Measurements from ENCODE around the gene ANXA3.

ANXA3 gene

DNA sequence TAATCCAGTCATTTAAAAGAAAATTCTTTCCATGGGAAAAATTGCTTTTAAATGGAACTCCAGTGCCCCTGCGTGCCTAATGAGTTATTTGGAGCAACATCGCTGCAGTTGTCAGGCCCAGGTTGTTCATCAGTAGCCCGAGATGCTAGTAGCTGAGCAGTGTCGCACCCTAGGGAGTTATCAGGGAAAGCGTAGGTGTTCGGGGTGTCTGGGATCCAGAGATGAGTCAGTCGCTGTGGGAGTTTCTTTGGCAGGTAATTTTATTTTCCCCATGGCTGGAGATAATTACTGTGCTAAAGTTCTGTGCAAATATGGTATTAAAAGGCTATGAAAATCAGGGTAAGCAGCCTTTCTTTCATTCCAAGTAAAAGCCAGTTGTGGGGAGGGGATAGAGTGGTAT is 49.4 kb downstream of the ANXA3 start:
- H3K4me3 ChIP-seq (ENCODE audit: low read depth, low read length) = no peak overlapping the region
- ChIA-PET POLR2A (no interaction called here), CTCF (interaction anchor here (1.1 kb wide), 1 partner anchor 13 kb away, joined by 3 read pairs; no protein-coding TSS in a partner anchor)
- no peak for DNase-seq (ENCODE audit: low read depth, low spot score)
- TF ChIP-seq, protein P1, sequence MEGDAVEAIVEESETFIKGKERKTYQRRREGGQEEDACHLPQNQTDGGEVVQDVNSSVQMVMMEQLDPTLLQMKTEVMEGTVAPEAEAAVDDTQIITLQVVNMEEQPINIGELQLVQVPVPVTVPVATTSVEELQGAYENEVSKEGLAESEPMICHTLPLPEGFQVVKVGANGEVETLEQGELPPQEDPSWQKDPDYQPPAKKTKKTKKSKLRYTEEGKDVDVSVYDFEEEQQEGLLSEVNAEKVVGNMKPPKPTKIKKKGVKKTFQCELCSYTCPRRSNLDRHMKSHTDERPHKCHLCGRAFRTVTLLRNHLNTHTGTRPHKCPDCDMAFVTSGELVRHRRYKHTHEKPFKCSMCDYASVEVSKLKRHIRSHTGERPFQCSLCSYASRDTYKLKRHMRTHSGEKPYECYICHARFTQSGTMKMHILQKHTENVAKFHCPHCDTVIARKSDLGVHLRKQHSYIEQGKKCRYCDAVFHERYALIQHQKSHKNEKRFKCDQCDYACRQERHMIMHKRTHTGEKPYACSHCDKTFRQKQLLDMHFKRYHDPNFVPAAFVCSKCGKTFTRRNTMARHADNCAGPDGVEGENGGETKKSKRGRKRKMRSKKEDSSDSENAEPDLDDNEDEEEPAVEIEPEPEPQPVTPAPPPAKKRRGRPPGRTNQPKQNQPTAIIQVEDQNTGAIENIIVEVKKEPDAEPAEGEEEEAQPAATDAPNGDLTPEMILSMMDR (IDR thresholded peaks at IDR 0.05; ENCODE audit: insufficient read depth, low read length, missing control alignments) = no peak

- TF ChIP-seq, protein P1 (IDR thresholded peaks at IDR 0.05; ENCODE audit: insufficient read depth, low read length, missing control alignments) = no peak
- POLR2A ChIA-PET = interaction anchor here (0.6 kb wide), 1 partner anchor 227 kb away, joined by 4 read pairs; no protein-coding TSS in a partner anchor
- CTCF ChIA-PET = interaction anchor here (1.0 kb wide), 1 partner anchor 11 kb away, joined by 3 read pairs; no protein-coding TSS in a partner anchor
- DNase-seq (ENCODE audit: low read depth, low spot score) = no peak
- no peak overlapping the region for H3K4me3 ChIP-seq (ENCODE audit: low read depth, low read length)
Measured at GRCh38 chr4:78602334-78602733, 50.8 kb downstream of the ANXA3 start.

DNA sequence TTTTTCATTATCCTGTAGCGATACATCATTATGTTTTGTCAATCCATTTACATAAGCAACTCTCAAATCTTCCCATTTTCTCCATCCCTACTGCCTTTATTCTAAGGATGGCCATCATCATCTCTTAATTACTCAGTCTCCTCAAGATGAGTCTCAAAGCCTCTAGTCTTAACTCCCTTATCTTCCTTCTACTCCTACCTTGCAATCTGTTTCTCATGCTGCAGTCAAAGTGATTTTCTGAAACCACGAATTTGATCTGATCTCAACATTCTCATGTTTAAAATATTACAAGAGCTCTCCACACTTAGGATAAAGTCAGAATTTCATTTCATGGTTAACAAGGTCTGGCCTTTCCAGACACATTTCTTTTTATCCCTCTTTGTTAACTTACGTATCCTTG is 51.8 kb downstream of the ANXA3 start:
- no peak overlapping the region for H3K4me3 ChIP-seq (ENCODE audit: low read depth, low read length)
- POLR2A ChIA-PET = no interaction called here

GRCh38 chr4:78604988-78605387 is 53.4 kb downstream of the ANXA3 start:
- ChIA-PET POLR2A (no interaction called here), CTCF (interaction anchor here (1.3 to 2.6 kb wide), 4 partner anchors 9 to 259 kb away, joined by 3 to 10 read pairs (median 6); no protein-coding TSS in a partner anchor)
- TF ChIP-seq, protein P1 (IDR thresholded peaks at IDR 0.05; ENCODE audit: insufficient read depth, low read length, missing control alignments) = no peak
- no peak for DNase-seq (ENCODE audit: low read depth, low spot score)
- no peak overlapping the region for H3K4me3 ChIP-seq (ENCODE audit: low read depth, low read length)

More for the DNA sequence above, 51.8 kb downstream of the ANXA3 start:
- TF ChIP-seq, protein P1 (IDR thresholded peaks at IDR 0.05; ENCODE audit: insufficient read depth, low read length, missing control alignments) = no peak
- CTCF ChIA-PET = interaction anchor here (0.6 to 2.4 kb wide), 3 partner anchors 10 to 124 kb away, joined by 3 to 10 read pairs (median 3); no protein-coding TSS in a partner anchor
- DNase-seq (ENCODE audit: low read depth, low spot score) = no peak

GRCh38 chr4:78606035-78606434 is 54.5 kb downstream of the ANXA3 start:
- no peak overlapping the region for H3K4me3 ChIP-seq (ENCODE audit: low read depth, low read length)
- TF ChIP-seq, protein P1 (IDR thresholded peaks at IDR 0.05; ENCODE audit: insufficient read depth, low read length, missing control alignments) = no peak
- ChIA-PET CTCF (interaction anchor here (1.5 to 2.6 kb wide), 2 partner anchors 13 to 23 kb away, joined by 3 to 8 read pairs; no protein-coding TSS in a partner anchor), POLR2A (no interaction called here)
- DNase-seq (ENCODE audit: low read depth, low spot score) = no peak

DNA sequence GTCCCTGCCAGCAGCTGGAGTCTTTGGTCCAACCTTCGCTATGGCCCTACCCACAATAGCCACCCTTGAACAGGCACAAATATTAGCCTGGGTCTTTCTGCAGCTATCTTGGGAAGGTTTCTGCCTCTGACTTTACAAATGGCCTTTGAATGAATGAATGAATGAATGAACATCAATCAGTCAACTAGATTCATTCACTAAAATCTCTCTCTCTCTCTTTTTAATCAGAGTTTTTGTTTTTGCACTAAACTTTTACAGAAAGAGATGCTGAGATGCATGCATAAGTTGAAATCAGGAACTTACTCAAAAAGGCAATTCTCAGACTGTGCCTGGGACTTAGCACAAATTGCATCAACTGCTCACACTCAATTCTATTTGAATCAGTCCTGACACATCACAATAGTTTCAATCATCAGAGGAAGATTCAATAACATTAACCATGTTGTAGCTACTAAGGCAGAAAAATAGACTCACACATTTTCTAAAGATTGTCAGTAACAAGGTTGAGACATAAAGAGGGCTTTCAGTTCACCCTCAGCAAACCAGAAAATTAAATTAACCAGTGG is 55.0 kb downstream of the ANXA3 start:
- CTCF ChIA-PET = no interaction called here
- POLR2A ChIA-PET = no interaction called here

More for the DNA sequence above, 55.0 kb downstream of the ANXA3 start:
- no peak overlapping the region for H3K4me3 ChIP-seq (ENCODE audit: low read depth, low read length)
- no peak for DNase-seq (ENCODE audit: low read depth, low spot score)
- TF ChIP-seq, protein P1 (IDR thresholded peaks at IDR 0.05; ENCODE audit: insufficient read depth, low read length, missing control alignments) = no peak

Data from AG04449 (cell line).